Measurements from ENCODE around the gene NFXL1.

DNA sequence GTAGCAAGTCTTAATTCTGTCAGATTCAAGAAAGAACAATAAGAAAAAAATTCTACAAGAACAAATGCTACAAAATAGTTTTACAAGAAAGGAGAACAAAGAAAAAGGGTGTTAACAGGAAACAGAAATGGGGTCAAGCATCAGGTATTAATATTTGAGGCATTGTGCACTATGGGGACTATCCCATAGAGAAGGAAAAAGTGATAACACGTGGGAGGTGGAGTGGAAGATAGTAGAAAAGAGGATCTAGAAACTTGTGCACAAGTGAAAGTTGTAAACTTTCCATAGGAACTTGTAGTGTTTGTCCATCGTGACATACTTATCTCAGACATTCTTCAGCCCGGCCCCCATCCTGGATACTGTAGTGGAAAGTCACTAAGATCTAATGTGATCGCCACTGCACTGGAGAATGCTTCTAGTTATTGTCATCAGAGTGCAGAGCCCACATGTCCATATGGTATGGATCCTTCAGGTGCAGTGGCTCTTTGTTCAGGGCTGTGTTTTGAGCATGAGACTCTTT is 15.4 kb upstream of the NFXL1 start:
- no peak for TF ChIP-seq POLR2A (IDR thresholded peaks at IDR 0.05)
- TF ChIP-seq, protein P1, sequence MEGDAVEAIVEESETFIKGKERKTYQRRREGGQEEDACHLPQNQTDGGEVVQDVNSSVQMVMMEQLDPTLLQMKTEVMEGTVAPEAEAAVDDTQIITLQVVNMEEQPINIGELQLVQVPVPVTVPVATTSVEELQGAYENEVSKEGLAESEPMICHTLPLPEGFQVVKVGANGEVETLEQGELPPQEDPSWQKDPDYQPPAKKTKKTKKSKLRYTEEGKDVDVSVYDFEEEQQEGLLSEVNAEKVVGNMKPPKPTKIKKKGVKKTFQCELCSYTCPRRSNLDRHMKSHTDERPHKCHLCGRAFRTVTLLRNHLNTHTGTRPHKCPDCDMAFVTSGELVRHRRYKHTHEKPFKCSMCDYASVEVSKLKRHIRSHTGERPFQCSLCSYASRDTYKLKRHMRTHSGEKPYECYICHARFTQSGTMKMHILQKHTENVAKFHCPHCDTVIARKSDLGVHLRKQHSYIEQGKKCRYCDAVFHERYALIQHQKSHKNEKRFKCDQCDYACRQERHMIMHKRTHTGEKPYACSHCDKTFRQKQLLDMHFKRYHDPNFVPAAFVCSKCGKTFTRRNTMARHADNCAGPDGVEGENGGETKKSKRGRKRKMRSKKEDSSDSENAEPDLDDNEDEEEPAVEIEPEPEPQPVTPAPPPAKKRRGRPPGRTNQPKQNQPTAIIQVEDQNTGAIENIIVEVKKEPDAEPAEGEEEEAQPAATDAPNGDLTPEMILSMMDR (IDR thresholded peaks at IDR 0.05), result no peak
